H1 (cell line): ENCODE measurements around the gene ZBTB40. TPM values are rescaled to one million over a fixed set of nuclear protein-coding genes. Genes with fewer than 3 reads are reported as not detected.

Experiments used
- CTCF ChIA-PET: fragments of 300-600 bp; sonication (Branson Sonifier 250); formaldehyde crosslinking; loops from one replicate; lab custom pipeline; 2021; ENCODE audit not compliant: partially characterized antibody; lab: Charles Lee
- POLR2A ChIA-PET: fragments of 300-600 bp; sonication (Branson Sonifier 250); formaldehyde crosslinking; loops from one replicate; lab custom pipeline; 2021; ENCODE audit warnings: inconsistent platforms; ENCODE audit not compliant: partially characterized antibody; lab: Charles Lee
- DNase-seq, 2 experiments: peaks; one replicate each; pipeline versions ENCODE4 v3.0.0 to v3.0.0-alpha.2; 2010 to 2022; ENCODE audit warnings: low spot score in 2 of 2, low read depth in 1 of 2, mixed read lengths in 1 of 2
- FAIRE-seq: peaks from 2 replicates; lab custom pipeline; 2011; peaks lifted over from hg19 to GRCh38; lab: Jason Lieb, UNC
- H2AFZ ChIP-seq: 2 replicates; pipeline ENCODE4 v1.8.1; 2012; ENCODE audit warnings: low read length, inconsistent platforms
- H2AK5ac ChIP-seq: 2 replicates; pipeline ENCODE4 v1.6.1; 2013; ENCODE audit warnings: low read depth, low read length
- H2BK120ac ChIP-seq: replicated peaks from 2 replicates; pipeline ENCODE3; 2013; ENCODE audit warnings: low read depth, low read length, inconsistent platforms
- H2BK12ac ChIP-seq: 2 replicates; pipeline ENCODE4 v1.6.1; 2013; ENCODE audit warnings: low read depth, low read length
- H2BK15ac ChIP-seq: 2 replicates; pipeline ENCODE4 v1.6.1; 2013; ENCODE audit warnings: low read length
- H2BK20ac ChIP-seq: 2 replicates; pipeline ENCODE4 v1.6.1; 2013; ENCODE audit warnings: low read length
- H2BK5ac ChIP-seq: 2 replicates; pipeline ENCODE4 v1.6.1; 2013; ENCODE audit warnings: low read depth, low read length
- H3K14ac ChIP-seq: 2 replicates; pipeline ENCODE4 v1.6.1; 2013; ENCODE audit warnings: inconsistent platforms; ENCODE audit not compliant: insufficient read length
- H3K18ac ChIP-seq: 2 replicates; pipeline ENCODE4 v1.6.1; 2013; ENCODE audit warnings: low read length; ENCODE audit errors: extremely low read depth
- H3K23ac ChIP-seq: 2 replicates; pipeline ENCODE4 v1.6.1; 2013; ENCODE audit warnings: inconsistent platforms; ENCODE audit not compliant: insufficient read length
- H3K23me2 ChIP-seq: 2 replicates; pipeline ENCODE4 v1.6.1; 2013; ENCODE audit warnings: low read depth, low read length
- H3K27ac ChIP-seq: 2 replicates; pipeline ENCODE4 v1.6.1; 2011; ENCODE audit warnings: low read depth, low read length, inconsistent platforms
- H3K27me3 ChIP-seq, 4 experiments: replicated peaks in 1 of 4; 1 replicate in 1 of 4; 2 replicates in 3 of 4; pipeline versions ENCODE4 v1.6.1 to v1.8.1; 2011 to 2013; ENCODE audit warnings: low read length in 3 of 4, mild to moderate bottlenecking in 3 of 4, inconsistent platforms in 2 of 4, mixed read lengths in 2 of 4, moderate library complexity in 1 of 4; ENCODE audit not compliant: control insufficient read depth in 3 of 4, insufficient read depth in 3 of 4; ENCODE audit errors: extremely low read depth in 1 of 4
- H3K36me3 ChIP-seq, 4 experiments: 2 replicates each; pipeline versions ENCODE4 v1.6.1 to v1.8.1; 2011 to 2013; ENCODE audit warnings: mild to moderate bottlenecking in 4 of 4, low read length in 3 of 4, moderate library complexity in 2 of 4, control low read depth in 1 of 4, inconsistent platforms in 1 of 4; ENCODE audit not compliant: insufficient read depth in 4 of 4, control insufficient read depth in 2 of 4
- H3K4ac ChIP-seq: replicated peaks from 2 replicates; pipeline ENCODE3; 2013; ENCODE audit warnings: low read length, low read depth, mixed read lengths, inconsistent platforms; ENCODE audit not compliant: insufficient read length
- H3K4me1 ChIP-seq, 4 experiments: replicated peaks in 1 of 4; 1 replicate in 1 of 4; 2 replicates in 3 of 4; pipeline versions ENCODE4 v1.6.1 to v1.8.1; 2011 to 2013; ENCODE audit warnings: low read length in 3 of 4, inconsistent platforms in 2 of 4, mixed read lengths in 1 of 4; ENCODE audit not compliant: insufficient read depth in 4 of 4, control insufficient read depth in 3 of 4
- H3K4me2 ChIP-seq, 2 experiments: 2 replicates each; pipeline versions ENCODE4 v1.6.1 to v1.8.1; 2011 to 2013; ENCODE audit warnings: low read depth in 2 of 2, low read length in 2 of 2, control low read depth in 1 of 2, inconsistent platforms in 1 of 2, mild to moderate bottlenecking in 1 of 2; ENCODE audit not compliant: insufficient read depth in 1 of 2
- H3K4me3 ChIP-seq, 4 experiments: fragments of 200-600, 300-600 bp in 1 of 4; sonication (generic), shearing (Covaris generic), sonication (Bioruptor Twin) in 1 of 4; 2 replicates each; pipeline versions ENCODE4 v1.5.1 to v1.8.1; 2011 to 2016; ENCODE audit warnings: low read length in 4 of 4, low read depth in 3 of 4, control low read depth in 2 of 4, inconsistent platforms in 2 of 4, mild to moderate bottlenecking in 2 of 4, mixed read lengths in 1 of 4, moderate library complexity in 1 of 4; ENCODE audit not compliant: insufficient read depth in 2 of 4; ENCODE audit errors: extremely low read depth in 1 of 4
- H3K56ac ChIP-seq: replicated peaks from 2 replicates; pipeline ENCODE3; 2013; ENCODE audit warnings: low read depth, mild to moderate bottlenecking, mixed read lengths, low read length, inconsistent platforms; ENCODE audit not compliant: insufficient read length
- H3K79me1 ChIP-seq: 2 replicates; pipeline ENCODE4 v1.6.1; 2013; ENCODE audit warnings: low read depth, low read length, control low read depth
- H3K79me2 ChIP-seq, 2 experiments: 2 replicates each; pipeline versions ENCODE4 v1.6.1 to v1.8.1; 2012 to 2013; ENCODE audit warnings: low read length in 2 of 2, mild to moderate bottlenecking in 2 of 2, inconsistent platforms in 1 of 2; ENCODE audit not compliant: insufficient read depth in 2 of 2, control insufficient read depth in 1 of 2
- H3K9ac ChIP-seq, 4 experiments: replicated peaks in 1 of 4; 1 replicate in 1 of 4; 2 replicates in 3 of 4; pipeline versions ENCODE4 v1.6.1 to v1.8.1; 2011 to 2013; ENCODE audit warnings: low read depth in 3 of 4, low read length in 3 of 4, control low read depth in 2 of 4, mild to moderate bottlenecking in 2 of 4, moderate library complexity in 2 of 4, inconsistent platforms in 1 of 4; ENCODE audit errors: extremely low read depth in 1 of 4
- H3K9me3 ChIP-seq, 2 experiments: 2 replicates each; pipeline versions ENCODE4 v1.6.1 to v1.8.1; 2012 to 2013; ENCODE audit warnings: mild to moderate bottlenecking in 2 of 2, moderate library complexity in 2 of 2, control low read depth in 1 of 2, inconsistent platforms in 1 of 2, low read depth in 1 of 2, low read length in 1 of 2, mixed read lengths in 1 of 2; ENCODE audit not compliant: insufficient read depth in 2 of 2
- H4K20me1 ChIP-seq, 2 experiments: replicated peaks in 1 of 2; 2 replicates each; pipeline versions ENCODE3 to v1.8.1; 2011 to 2013; ENCODE audit warnings: inconsistent platforms in 2 of 2, low read length in 2 of 2, mild to moderate bottlenecking in 1 of 2; ENCODE audit not compliant: insufficient read depth in 2 of 2, control insufficient read depth in 1 of 2
- H4K5ac ChIP-seq: 2 replicates; pipeline ENCODE4 v1.6.1; 2013; ENCODE audit warnings: low read length, low read depth, mixed read lengths, inconsistent platforms; ENCODE audit not compliant: insufficient read length
- H4K8ac ChIP-seq: 2 replicates; pipeline ENCODE4 v1.8.0; 2013; ENCODE audit warnings: mild to moderate bottlenecking, moderate library complexity, low read length, inconsistent platforms; ENCODE audit not compliant: insufficient read depth; ENCODE audit errors: extremely low read depth
- H4K91ac ChIP-seq: replicated peaks from 2 replicates; pipeline ENCODE3; 2013; ENCODE audit warnings: low read length, mixed read lengths, inconsistent platforms; ENCODE audit not compliant: insufficient read length
- CBX5 ChIP-seq: fragments of 300-800, 300-1000 bp; sonication (generic); IDR thresholded peaks from 2 replicates; pipeline ENCODE4 v1.7.1; 2016; ENCODE audit warnings: antibody characterized with exemption, low read length, low read depth
- EP300 ChIP-seq, 2 experiments: IDR thresholded peaks; 1 replicate in 1 of 2; 2 replicates in 1 of 2; pipeline ENCODE4 v1.6.1; 2011 to 2012; ENCODE audit warnings: low read depth in 2 of 2, low read length in 2 of 2, mild to moderate bottlenecking in 2 of 2, borderline replicate concordance in 1 of 2, inconsistent platforms in 1 of 2, moderate library complexity in 1 of 2
- EZH2 ChIP-seq: fragments of 200-600 bp; sonication (generic); IDR thresholded peaks from 2 replicates; pipeline ENCODE4 v1.7.1; 2012; ENCODE audit warnings: low read depth, mild to moderate bottlenecking, moderate library complexity, low read length, inconsistent platforms; ENCODE audit not compliant: severe bottlenecking
- FOSL1 ChIP-seq: IDR thresholded peaks from 2 replicates; pipeline ENCODE4 v1.6.1; 2011; ENCODE audit warnings: mild to moderate bottlenecking, low read depth, low read length, moderate library complexity; ENCODE audit not compliant: insufficient read depth
- HDAC6 ChIP-seq: IDR thresholded peaks from one replicate; pipeline ENCODE4 v1.7.1; 2012; ENCODE audit warnings: low read depth, mild to moderate bottlenecking, inconsistent platforms, low read length, moderate library complexity
- SIN3A ChIP-seq, 2 experiments: IDR thresholded peaks in 1 of 2; conservative IDR thresholded peaks in 1 of 2; 2 replicates each; pipeline ENCODE4 v1.6.1; 2011 to 2012; ENCODE audit warnings: low read length in 2 of 2, improper control_type of control experiment in 1 of 2, low read depth in 1 of 2, mild to moderate bottlenecking in 1 of 2
- SIX5 ChIP-seq: IDR thresholded peaks from 2 replicates; pipeline ENCODE4 v1.6.1; 2011; ENCODE audit warnings: mild to moderate bottlenecking, low read depth, low read length
- WGBS, 2 experiments: shearing (Covaris generic) in 1 of 2; methylation state at CpG; one replicate each; pipeline versions ENCODE4 v1.1.6 to v1.1.7; 2013 to 2015; ENCODE audit warnings: low lambda C conversion rate in 2 of 2, mixed read lengths in 2 of 2, inconsistent platforms in 1 of 2, low coverage in 1 of 2, missing lambda C conversion rate in 1 of 2; ENCODE audit not compliant: insufficient replicate concordance in 2 of 2, insufficient coverage in 1 of 2, insufficient read length in 1 of 2; ENCODE audit errors: extremely low coverage in 1 of 2, missing lambda C conversion rate in 1 of 2; 5-methylcytosine and 5-hydroxymethylcytosine counted together
- polyA plus RNA-seq, 7 experiments: library from polyadenylated mRNA; depleted of rRNA in 3 of 7; stranded (reverse) in 5 of 7; unstranded in 2 of 7; fragments of >200 nt in 5 of 7; fragments of 200-250 nt in 2 of 7; gene quantifications; 1 replicate in 5 of 7; 2 replicates in 1 of 7; 4 replicates in 1 of 7; pipeline versions ENCODE4 v1.2.1 to v1.2.3, GENCODE V29; 2011 to 2013; ENCODE audit warnings: missing spikeins in 2 of 7, mixed read lengths in 2 of 7
- total RNA-seq: library from RNA; stranded (reverse); fragmentation: NEBNext Ultra II Directional; extraction: Animal tissue kit (Norgen Biotek cat#: 25700); gene quantifications from 2 replicates; pipeline ENCODE4 v1.2.1, GENCODE V29; 2021

The ZBTB40 gene
- total and polyA plus RNA-seq, 2 of the 8 experiments (the other 6 are each of a cell fraction or from before 2014, with no cell fraction given) = 3.1 to 19.3 TPM

- Histone ChIP-seq H2BK20ac (no peak overlapping the region), H3K14ac (no peak overlapping the region), H3K27ac (no peak overlapping the region), H2BK5ac (no peak overlapping the region), H3K23me2 (no peaks in the 10 kb centered on the region), H3K4ac (no peak overlapping the region), H4K8ac (no peak overlapping the region), H3K4me1 (no peaks in the 10 kb centered on the region), H2BK15ac (no peak overlapping the region), H3K4me3 (no peak overlapping the region), H3K23ac (no peak overlapping the region), H3K36me3 (peaks cover 2 to 31% (median 24%) of the 10 kb centered on the region in 4 experiments), H3K79me1 (no peaks in the 10 kb centered on the region), H3K56ac (no peak overlapping the region), H2AFZ (no peak overlapping the region), H2AK5ac (no peak overlapping the region), H3K27me3 (no peaks in the 10 kb centered on the region), H4K91ac (no peak overlapping the region), H3K79me2 (no peaks in the 10 kb centered on the region), H4K5ac (no peak overlapping the region), H3K4me2 (no peak overlapping the region), H2BK12ac (no peak overlapping the region), H3K9ac (no peak overlapping the region), H2BK120ac (no peak overlapping the region), H4K20me1 (peaks cover 0 to 5% of the 10 kb centered on the region in 2 experiments)
- POLR2A ChIA-PET = no interaction called here
- CTCF ChIA-PET = interaction anchor here (0.6 to 3.4 kb wide), 7 partner anchors 9 to 497 kb away, joined by 3 to 20 read pairs (median 4); no protein-coding TSS in a partner anchor
- WGBS, 2 experiments = 85% methylated on average over 5 of the region's 5 CpGs; no CpG with 5 or more reads in 1 of the 2 experiments
- FAIRE-seq = no peak
- no peak for DNase-seq
- TF ChIP-seq EP300 (IDR thresholded peaks at IDR 0.05; ENCODE audit: borderline replicate concordance in 1 of 2, low read depth in 2 of 2, low read length in 2 of 2) (no peak), SIX5 (no peak), HDAC6 (no peak), CBX5 (no peak), SIN3A (conservative IDR thresholded peaks at IDR 0.05 in 1 of 2, IDR thresholded peaks at IDR 0.05 in 1 of 2; ENCODE audit: low read depth in 1 of 2, low read length in 2 of 2) (no peak), FOSL1 (no peak), EZH2 (no peak)
- TF ChIP-seq, all 59 proteins: peak for 0
- Histone ChIP-seq H3K9me3 (no peaks in the 10 kb centered on the region), H3K18ac (no peak overlapping the region)
Measured at GRCh38 chr1:22508329-22508728, 56.7 kb downstream of the ZBTB40 start.
